GM11168 (cell line): ENCODE results near the gene VSTM2L.

Experiments used
- in situ Hi-C: fragments of 300-500 bp; cut with MboI; formaldehyde crosslinking; loops from one replicate; pipeline ENCODE4 v1.12.0; 2022; ENCODE audit warnings: low sequenced_read_pairs; ENCODE audit not compliant: unreplicated experiment

Gene VSTM2L

GRCh38 chr20:37898233-37899104 lies 4.5 kb upstream of the VSTM2L start:
- in situ Hi-C loops: no loop called here

- in situ Hi-C loops: no loop called here
Measured at GRCh38 chr20:37899105-37900045, 3.6 kb upstream of the VSTM2L start.

GRCh38 chr20:37901240-37901639 lies 1.7 kb upstream of the VSTM2L start:
- in situ Hi-C loops: no loop called here

GRCh38 chr20:37901654-37902503 lies 1.0 kb upstream of the VSTM2L start:
- in situ Hi-C loops: no loop called here

- in situ Hi-C loops: no loop called here
Measured at GRCh38 chr20:37903317-37904007, 535 bp downstream of the VSTM2L start.

- in situ Hi-C loops: no loop called here
Measured at GRCh38 chr20:37904008-37904642, 1.2 kb downstream of the VSTM2L start.

GRCh38 chr20:37904845-37905373 lies 2.0 kb downstream of the VSTM2L start:
- in situ Hi-C loops: no loop called here

- in situ Hi-C loops: no loop called here
Measured at GRCh38 chr20:37905671-37906613, 3.0 kb downstream of the VSTM2L start.

GRCh38 chr20:37907330-37907676 lies 4.4 kb downstream of the VSTM2L start:
- in situ Hi-C loops: no loop called here

- in situ Hi-C loops: no loop called here
Measured at GRCh38 chr20:37907677-37908401, 4.9 kb downstream of the VSTM2L start.

GRCh38 chr20:37911261-37911660 lies 8.3 kb downstream of the VSTM2L start:
- in situ Hi-C loops: no loop called here

- in situ Hi-C loops: no loop called here
Measured at GRCh38 chr20:37911838-37912281, 8.9 kb downstream of the VSTM2L start.

- in situ Hi-C loops: no loop called here
Measured at GRCh38 chr20:37912874-37913273, 9.9 kb downstream of the VSTM2L start.

GRCh38 chr20:37913567-37914366 lies 10.8 kb downstream of the VSTM2L start:
- in situ Hi-C loops: no loop called here

- in situ Hi-C loops: no loop called here
Measured at GRCh38 chr20:37914367-37914671, 11.4 kb downstream of the VSTM2L start.

GRCh38 chr20:37914672-37915433 lies 11.9 kb downstream of the VSTM2L start:
- in situ Hi-C loops: no loop called here
